SK-N-SH (cell line): ENCODE measurements around the gene TTC9C. TPM values are rescaled to one million over a fixed set of nuclear protein-coding genes. Genes with fewer than 3 reads are reported as not detected.

Experiments used
- CTCF ChIA-PET: fragments of 300-600, 350-600 bp; formaldehyde crosslinking; extraction: SDS; loops from one replicate; lab custom pipeline; 2021; lab: Yijun Ruan, JAX
- POLR2A ChIA-PET: fragments of 350-600 bp; sonication (Branson Sonifier 250); formaldehyde crosslinking; extraction: SDS; loops from one replicate; lab custom pipeline; 2020; ENCODE audit warnings: antibody characterized with exemption, inconsistent platforms; lab: Yijun Ruan, JAX
- DNase-seq: peaks from one replicate; pipeline ENCODE4 v3.0.0; 2012
- H2AFZ ChIP-seq: fragments of 200-600 bp; sonication (generic); 2 replicates; pipeline ENCODE4 v1.8.1; 2016; ENCODE audit warnings: antibody characterized with exemption, mild to moderate bottlenecking, low read depth
- H3F3A ChIP-seq: fragments of 200-600 bp; sonication (generic); replicated peaks from 2 replicates; pipeline ENCODE3; 2016; ENCODE audit warnings: antibody characterized with exemption, mild to moderate bottlenecking; ENCODE audit not compliant: insufficient read depth
- H3K27ac ChIP-seq, 2 experiments: fragments of 200-500 bp in 1 of 2; fragments of 200-600 bp in 1 of 2; sonication (Bioruptor generic) in 1 of 2; sonication (generic), shearing (Covaris generic) in 1 of 2; 2 replicates each; pipeline versions ENCODE4 v1.5.1 to v1.6.1; 2014 to 2016; ENCODE audit warnings: low read depth in 2 of 2, inconsistent platforms in 1 of 2, low read length in 1 of 2, mild to moderate bottlenecking in 1 of 2, mixed read lengths in 1 of 2
- H3K27me3 ChIP-seq: fragments of 200-600 bp; sonication (generic), shearing (Covaris generic); 2 replicates; pipeline ENCODE4 v1.6.1; 2016; ENCODE audit warnings: mixed run types; ENCODE audit not compliant: insufficient read depth
- H3K36me3 ChIP-seq, 2 experiments: fragments of 200-500 bp in 1 of 2; fragments of 200-600 bp in 1 of 2; sonication (Bioruptor generic) in 1 of 2; sonication (generic) in 1 of 2; replicated peaks in 1 of 2; 2 replicates each; pipeline versions ENCODE3 to v1.5.1; 2014 to 2016; ENCODE audit warnings: low read length in 1 of 2, mild to moderate bottlenecking in 1 of 2; ENCODE audit not compliant: insufficient read depth in 2 of 2, control insufficient read depth in 1 of 2
- H3K4me1 ChIP-seq, 2 experiments: fragments of 200-500 bp in 1 of 2; fragments of 200-600 bp in 1 of 2; sonication (Bioruptor generic) in 1 of 2; sonication (generic), shearing (Covaris generic) in 1 of 2; 2 replicates each; pipeline versions ENCODE4 v1.5.1 to v1.6.1; 2014 to 2016; ENCODE audit warnings: low read depth in 1 of 2, low read length in 1 of 2, mixed run types in 1 of 2; ENCODE audit not compliant: insufficient read depth in 2 of 2, control insufficient read depth in 1 of 2
- H3K4me2 ChIP-seq: fragments of 200-600 bp; sonication (generic), shearing (Covaris generic); 2 replicates; pipeline ENCODE4 v1.6.1; 2017; ENCODE audit warnings: mixed run types
- H3K4me3 ChIP-seq, 2 experiments: fragments of 200-500 bp in 1 of 2; fragments of 200-600 bp in 1 of 2; sonication (Bioruptor generic) in 1 of 2; sonication (generic), shearing (Covaris generic) in 1 of 2; 2 replicates each; pipeline versions ENCODE4 v1.5.1 to v1.8.1; 2014 to 2016; ENCODE audit warnings: low read depth in 2 of 2, inconsistent platforms in 1 of 2, low read length in 1 of 2, mild to moderate bottlenecking in 1 of 2, mixed read lengths in 1 of 2, moderate library complexity in 1 of 2
- H3K79me2 ChIP-seq: fragments of 200-600 bp; sonication (generic); 2 replicates; pipeline ENCODE4 v1.8.1; 2017; ENCODE audit warnings: mild to moderate bottlenecking; ENCODE audit not compliant: insufficient read depth
- H3K9ac ChIP-seq: fragments of 200-600 bp; sonication (generic); 2 replicates; pipeline ENCODE4 v1.6.1; 2017; ENCODE audit warnings: mixed run types
- H3K9me2 ChIP-seq: fragments of 200-600 bp; sonication (generic); 2 replicates; pipeline ENCODE4 v1.6.1; 2017; ENCODE audit warnings: mixed run types
- H3K9me3 ChIP-seq: fragments of 200-600 bp; sonication (generic); 2 replicates; pipeline ENCODE4 v1.6.1; 2017; ENCODE audit warnings: mixed run types, mild to moderate bottlenecking, moderate library complexity
- H4K20me1 ChIP-seq: fragments of 200-600 bp; sonication (generic); 2 replicates; pipeline ENCODE4 v1.6.1; 2017; ENCODE audit warnings: mild to moderate bottlenecking, mixed run types; ENCODE audit not compliant: insufficient read depth
- EP300 ChIP-seq, 2 experiments: IDR thresholded peaks; 2 replicates each; pipeline versions ENCODE4 v1.4.0 to v1.6.1; 2012; ENCODE audit warnings: borderline replicate concordance in 1 of 2, low read depth in 1 of 2, low read length in 1 of 2
- GABPA ChIP-seq: IDR thresholded peaks from 2 replicates; pipeline ENCODE4 v1.4.0; 2012; ENCODE audit warnings: low read depth, mild to moderate bottlenecking
- GATA2 ChIP-seq: sonication (generic); formaldehyde crosslinking; IDR thresholded peaks from 2 replicates; pipeline ENCODE4 v1.5.0; 2020; ENCODE audit warnings: mild to moderate bottlenecking, missing genetic modification reagents
- IRF3 ChIP-seq: fragments of 150-350 bp; IDR thresholded peaks from 2 replicates; pipeline ENCODE4 v1.6.1; 2016; ENCODE audit warnings: mild to moderate bottlenecking, low read depth, low read length
- MEF2A ChIP-seq: IDR thresholded peaks from 2 replicates; pipeline ENCODE4 v1.4.0; 2012; ENCODE audit warnings: low read depth, borderline replicate concordance
- PBX3 ChIP-seq: IDR thresholded peaks from 2 replicates; pipeline ENCODE4; 2012
- RFX5 ChIP-seq: IDR thresholded peaks from 2 replicates; pipeline ENCODE4 v1.6.1; 2012; ENCODE audit warnings: mild to moderate bottlenecking, improper control_type of control experiment, low read length
- TEAD4 ChIP-seq: IDR thresholded peaks from 2 replicates; pipeline ENCODE4 v1.4.0; 2012; ENCODE audit warnings: mild to moderate bottlenecking, borderline replicate concordance; ENCODE audit not compliant: insufficient read depth
- USF1 ChIP-seq: IDR thresholded peaks from 2 replicates; pipeline ENCODE4 v1.4.0; 2012; ENCODE audit warnings: low read depth, borderline replicate concordance
- USF2 ChIP-seq: fragments of 150-350 bp; IDR thresholded peaks from 2 replicates; pipeline ENCODE4 v1.6.1; 2017; ENCODE audit warnings: antibody characterized with exemption, low read length, low read depth, borderline replicate concordance
- YY1 ChIP-seq: IDR thresholded peaks from 2 replicates; pipeline ENCODE4 v1.4.0; 2012; ENCODE audit warnings: low read depth, mild to moderate bottlenecking
- ZBTB33 ChIP-seq: IDR thresholded peaks from 2 replicates; pipeline ENCODE4 v1.4.0; 2012; ENCODE audit warnings: low read depth, borderline replicate concordance
- WGBS: methylation state at CpG from one replicate; pipeline ENCODE4 v1.1.6; 2017; ENCODE audit warnings: low lambda C conversion rate; 5-methylcytosine and 5-hydroxymethylcytosine counted together
- polyA plus RNA-seq, 3 experiments: library from polyadenylated mRNA; depleted of rRNA; stranded (reverse); fragments of >200 nt; gene quantifications; 2 replicates each; pipeline ENCODE4 v1.2.3, GENCODE V29; 2012

The TTC9C gene
- polyA plus RNA-seq, 1 of the 3 experiments (the other 2 are of a cell fraction): 31.3 TPM

- TF ChIP-seq USF1: no peak
- no peak for TF ChIP-seq EP300 (IDR thresholded peaks at IDR 0.05; ENCODE audit: borderline replicate concordance in 1 of 2, low read depth in 1 of 2, low read length in 1 of 2)
- TF ChIP-seq YY1: no peak
- TF ChIP-seq TEAD4: no peak
- no peak for TF ChIP-seq USF2
- TF ChIP-seq GABPA: no peak
- no peak for TF ChIP-seq ZBTB33
- no peak for TF ChIP-seq MEF2A
- no peak for TF ChIP-seq IRF3
- no peak for TF ChIP-seq GATA2 (CRISPR knock-in tag)
- TF ChIP-seq RFX5: no peak
- no peak for TF ChIP-seq PBX3
- Histone ChIP-seq H3K4me1 (peaks cover 12 to 21% of the 10 kb centered on the region in 2 experiments; a peak in 3 of 4 replicates), H3K4me2 (peak overlapping the region; percentile 93), H3K79me2 (peaks cover 84% of the 10 kb centered on the region), H3K9me2 (no peaks in the 10 kb centered on the region), H3K9me3 (no peaks in the 10 kb centered on the region), H3F3A (peaks cover 26% of the 10 kb centered on the region), H3K36me3 (peaks cover 42 to 54% of the 10 kb centered on the region in 2 experiments), H3K9ac (peak overlapping the region; percentile 88), H4K20me1 (peaks cover 36% of the 10 kb centered on the region), H3K27me3 (no peaks in the 10 kb centered on the region), H2AFZ (no peak overlapping the region), H3K27ac (peak overlapping the region; percentile 99; a peak in 3 of 4 replicates), H3K4me3 (peak overlapping the region; percentile 89 to 92)
- WGBS: under 1% methylated on average over 7 of the region's 7 CpGs
- CTCF ChIA-PET: interaction anchor here (0.7 to 2.3 kb wide), 5 partner anchors 19 to 61 kb away, joined by 3 to 9 read pairs (median 5); partner anchors contain the start of genes BSCL2 and TMEM179B
- no peak for DNase-seq
- POLR2A ChIA-PET: interaction anchor here (1.0 to 4.5 kb wide), 5 partner anchors 8 to 124 kb away, joined by 3 to 24 read pairs (median 5); partner anchors contain the start of gene MTA2
Observed at GRCh38 chr11:62725646-62726045, 2.6 kb upstream of the TTC9C start.
